A549 treated with AZD9567 at 1 μM for 4 hours (cell line): ENCODE data around the gene E2F4. TPM values are rescaled to one million over a fixed set of nuclear protein-coding genes. Genes with fewer than 3 reads are reported as not detected.

Experiments
- total RNA-seq: library from RNA; stranded (reverse); fragments of 200-300 nt; extraction: Qiagen RNA extraction; gene quantifications from 5 replicates; pipeline ENCODE4 v1.2.3, GENCODE V29; 2022; ENCODE audit not compliant: insufficient read depth

The E2F4 gene, protein sequence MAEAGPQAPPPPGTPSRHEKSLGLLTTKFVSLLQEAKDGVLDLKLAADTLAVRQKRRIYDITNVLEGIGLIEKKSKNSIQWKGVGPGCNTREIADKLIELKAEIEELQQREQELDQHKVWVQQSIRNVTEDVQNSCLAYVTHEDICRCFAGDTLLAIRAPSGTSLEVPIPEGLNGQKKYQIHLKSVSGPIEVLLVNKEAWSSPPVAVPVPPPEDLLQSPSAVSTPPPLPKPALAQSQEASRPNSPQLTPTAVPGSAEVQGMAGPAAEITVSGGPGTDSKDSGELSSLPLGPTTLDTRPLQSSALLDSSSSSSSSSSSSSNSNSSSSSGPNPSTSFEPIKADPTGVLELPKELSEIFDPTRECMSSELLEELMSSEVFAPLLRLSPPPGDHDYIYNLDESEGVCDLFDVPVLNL
- total RNA-seq = 102 to 121 TPM (median 104 TPM) in 5 replicates

DNA sequence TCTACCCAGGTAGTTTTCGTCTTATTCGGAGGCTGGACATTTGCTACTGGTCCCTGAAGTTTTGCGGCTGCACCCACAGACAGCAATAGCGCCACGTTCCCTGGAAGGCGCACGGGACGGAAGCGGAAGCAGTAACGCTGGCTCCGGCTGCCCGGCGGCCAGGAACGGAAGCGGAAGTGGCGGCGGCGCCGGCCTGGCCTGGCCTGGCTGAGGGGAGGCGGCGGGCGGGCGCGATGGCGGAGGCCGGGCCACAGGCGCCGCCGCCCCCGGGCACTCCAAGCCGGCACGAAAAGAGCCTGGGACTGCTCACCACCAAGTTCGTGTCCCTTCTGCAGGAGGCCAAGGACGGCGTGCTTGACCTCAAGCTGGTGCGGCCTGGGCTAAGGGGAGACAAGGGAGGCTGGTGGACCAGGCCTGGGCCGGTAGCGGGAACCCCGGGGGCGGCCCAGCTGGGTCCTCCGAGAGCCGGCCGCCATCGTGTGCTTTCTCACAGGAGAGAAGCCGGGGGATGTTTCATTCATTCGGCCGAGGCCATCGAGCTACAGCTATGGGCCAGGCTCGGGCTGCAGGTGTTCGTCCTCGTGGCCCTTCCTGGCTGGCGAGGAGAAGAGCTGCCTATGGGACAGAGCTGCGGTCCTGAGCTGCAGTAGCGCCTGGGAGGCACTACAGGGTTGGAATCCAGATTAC lies at the start of gene E2F4:
Gene E2F4 (plus strand): TSS at position 161 of the 687 bp plus-strand sequence. CDS start 73 bp downstream, at position 234.

DNA sequence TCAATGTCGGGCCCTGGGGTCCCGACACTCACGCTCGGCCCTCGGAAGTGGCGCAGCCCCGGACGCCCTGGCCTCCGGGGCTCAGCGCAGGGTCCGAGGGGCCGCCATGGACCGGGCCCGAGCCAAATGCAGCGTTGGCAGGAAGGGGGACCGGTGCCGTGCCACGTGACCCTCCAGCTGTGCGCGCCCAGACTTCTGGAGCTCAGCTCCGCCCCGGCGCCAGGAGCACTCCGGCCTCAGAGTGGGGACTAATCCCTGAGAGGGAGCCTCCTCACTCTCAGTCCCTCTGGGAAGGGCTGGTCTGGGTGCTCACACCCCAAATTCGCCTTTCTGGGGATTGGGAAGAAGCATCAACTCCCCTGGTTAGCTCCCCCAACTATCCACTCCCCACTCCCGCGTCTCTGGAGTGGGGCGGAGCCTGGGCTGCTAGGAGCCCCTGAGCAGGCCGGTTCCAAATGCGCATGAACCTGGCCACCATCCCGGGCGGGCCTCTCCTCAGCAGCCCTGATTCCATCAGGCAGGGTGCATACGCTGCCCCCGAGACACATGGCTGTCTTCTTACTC lies 41.0 kb upstream of the E2F4 start, which contains the start of gene B3GNT9:
Gene B3GNT9 (minus strand): TSS at position 166 of the 564 bp plus-strand sequence. CDS start 513 bp downstream, outside the sequence.

DNA sequence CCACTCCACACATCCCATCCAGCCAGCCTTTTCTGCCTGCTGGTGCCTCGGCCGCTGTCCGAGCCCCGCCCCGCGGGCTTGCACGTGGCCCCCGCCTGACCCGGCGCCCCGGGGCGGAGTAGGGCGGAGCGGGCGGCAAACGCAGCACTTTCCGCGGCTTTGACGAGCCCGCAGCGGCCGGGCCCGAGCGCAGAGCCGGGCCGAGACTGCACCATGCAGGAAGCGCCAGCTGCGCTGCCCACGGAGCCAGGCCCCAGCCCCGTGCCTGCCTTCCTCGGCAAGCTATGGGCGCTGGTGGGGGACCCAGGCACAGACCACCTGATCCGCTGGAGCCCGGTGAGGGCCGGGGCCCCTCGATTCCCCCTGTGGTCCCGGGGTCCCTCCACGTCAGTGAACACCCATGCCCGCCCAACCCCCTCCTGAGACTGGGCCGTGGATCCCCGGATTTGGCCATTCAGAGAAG lies 27.3 kb upstream of the E2F4 start, which contains the start of gene HSF4:
Gene HSF4 (plus strand): TSS at position 147 of the 463 bp plus-strand sequence. CDS start 67 bp downstream, at position 214.

GRCh38 chr16:67170168-67170948 lies 21.6 kb upstream of the E2F4 start, which contains the start of gene NOL3:
TSS of gene NOL3 (plus strand) at chr16:67170538.

DNA sequence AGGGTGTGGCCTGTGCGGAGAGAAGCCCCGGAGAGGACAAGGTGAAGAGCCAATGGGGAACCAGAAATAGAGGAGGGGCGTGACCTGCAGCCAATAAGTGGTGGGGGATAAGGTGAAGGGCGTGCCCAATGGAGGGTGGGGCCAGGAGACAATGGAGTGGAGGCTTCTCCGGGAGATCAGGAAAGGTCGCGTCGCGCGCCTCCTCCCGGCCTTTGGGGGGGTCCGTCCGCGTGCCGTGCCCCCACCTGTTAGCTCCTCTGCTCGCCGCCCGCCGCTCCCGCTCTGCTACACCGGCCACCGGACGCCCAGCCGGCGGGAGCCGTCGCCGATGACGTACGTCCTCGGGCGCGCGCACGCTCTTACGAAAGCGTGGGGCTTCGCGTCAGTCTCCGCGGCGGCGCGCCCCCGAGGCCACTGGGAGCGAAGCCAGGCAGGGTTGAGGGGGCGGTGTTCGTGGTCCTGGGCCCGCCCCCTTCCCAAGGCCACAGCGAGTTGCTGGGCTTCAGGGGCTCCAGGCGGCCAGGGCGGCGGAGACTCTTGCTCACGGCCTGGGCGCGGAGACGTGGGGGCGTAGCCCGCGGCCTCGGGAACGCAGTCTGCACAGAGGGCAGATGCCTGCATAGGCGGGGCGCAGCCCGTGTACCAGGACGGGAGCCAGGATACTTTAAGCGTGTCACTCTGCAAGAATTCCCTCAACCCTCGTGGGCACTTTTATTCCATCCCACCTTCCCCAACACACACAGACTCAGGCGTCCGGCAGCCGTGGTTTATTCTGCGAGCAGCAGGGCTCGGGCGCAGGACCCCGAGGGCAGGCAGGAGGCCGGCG lies 8.1 kb upstream of the E2F4 start, which contains the start of gene MATCAP1:
Gene MATCAP1 (minus strand): TSS at position 337 of the 826 bp plus-strand sequence. CDS start 3,353 bp downstream, outside the sequence.

DNA sequence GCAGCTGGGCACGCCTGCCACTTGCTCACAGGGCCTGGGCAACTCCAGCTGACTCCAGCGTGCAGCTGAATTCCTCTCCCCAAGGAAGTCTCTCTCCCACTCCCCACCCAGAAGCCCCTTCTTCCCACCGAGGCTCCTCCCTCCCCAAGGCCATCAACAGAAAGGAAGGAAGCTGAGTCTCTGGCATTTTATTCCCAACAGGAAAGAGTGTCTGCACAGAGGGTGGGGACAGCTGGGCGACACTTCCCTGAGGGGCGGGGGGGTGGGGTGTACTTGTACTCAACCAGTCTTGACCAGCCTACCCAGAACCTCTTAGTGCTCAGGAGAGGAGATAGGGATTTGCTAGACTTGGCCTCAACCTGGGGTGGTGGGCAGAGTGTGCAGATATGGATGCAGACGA lies 1.9 kb upstream of the E2F4 start, which contains the start of gene EXOC3L1:
Gene EXOC3L1 (minus strand): TSS at position 96 of the 400 bp plus-strand sequence. CDS start 460 bp downstream, outside the sequence.

DNA sequence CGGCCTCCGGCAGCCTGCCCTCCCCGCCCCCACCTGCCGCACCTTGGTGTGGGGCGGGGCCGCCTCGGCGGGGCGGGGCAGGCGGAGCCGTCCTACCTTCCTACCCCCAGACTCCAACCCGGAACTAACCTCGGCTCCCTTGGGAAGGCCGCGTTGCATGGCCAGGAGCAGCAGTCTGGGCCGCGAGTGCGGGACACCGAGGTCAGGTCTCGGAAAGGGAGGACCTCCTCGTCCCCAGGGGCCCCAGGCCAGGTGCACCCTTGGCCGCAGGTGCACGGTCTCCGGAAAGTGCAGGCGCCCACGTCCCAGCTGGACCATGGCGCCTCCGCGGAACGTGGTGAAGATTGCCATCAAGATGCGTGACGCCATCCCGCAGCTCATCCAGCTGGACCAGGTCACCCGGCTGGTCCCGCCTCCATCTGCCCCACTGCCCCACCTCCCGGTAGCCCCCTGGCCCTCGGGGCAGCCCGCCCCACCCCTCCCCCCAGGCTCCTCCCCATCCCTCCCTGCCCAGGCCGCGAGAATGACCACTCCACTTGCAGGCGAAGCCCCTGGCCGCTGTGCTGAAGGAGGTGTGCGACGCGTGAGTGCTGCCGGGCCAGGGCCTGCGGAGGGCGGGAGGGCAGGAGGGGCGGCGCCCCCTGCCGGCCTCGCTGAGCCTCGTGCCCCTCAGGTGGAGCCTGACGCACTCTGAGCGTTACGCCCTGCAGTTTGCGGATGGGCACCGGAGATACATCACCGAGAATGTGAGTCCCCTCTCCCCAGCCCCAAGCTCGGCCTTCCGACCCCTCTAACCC lies 7.3 kb downstream of the E2F4 start, which contains the start of gene ELMO3:
Gene ELMO3 (plus strand): TSS at position 121 of the 797 bp plus-strand sequence. CDS start 196 bp downstream, at position 317.

GRCh38 chr16:67226804-67227566 lies 35.0 kb downstream of the E2F4 start, which contains the start of gene TMEM208:
TSS of gene TMEM208 (plus strand) at chr16:67227130. CDS start at chr16:67227219, 89 bp downstream.

GRCh38 chr16:67247192-67248072 lies 55.5 kb downstream of the E2F4 start, which contains the start of gene FHOD1:
TSS of gene FHOD1 (minus strand) at chr16:67247481. CDS start at chr16:67247410, 71 bp downstream.

Other genes with a start within 250 kb of the E2F4 start
- gene CES3, start 230.9 kb upstream of the E2F4 start, total RNA-seq = 2.1 to 6.9 TPM (median 2.2 TPM) in 5 replicates
- 2.1 to 3.2 TPM (median 2.9 TPM) in 5 replicates for gene CES4A, start 203.6 kb upstream of the E2F4 start, total RNA-seq
- gene CBFB, start 163.0 kb upstream of the E2F4 start, total RNA-seq = 48.0 to 74.9 TPM (median 52.6 TPM) in 5 replicates
- 25.7 to 34.0 TPM (median 26.3 TPM) in 5 replicates for gene PHAF1, start 82.2 kb upstream of the E2F4 start, total RNA-seq
- gene B3GNT9, start 41.2 kb upstream of the E2F4 start, total RNA-seq = 7.3 to 8.6 TPM (median 8.4 TPM) in 5 replicates
- gene TRADD, start 32.2 kb upstream of the E2F4 start, total RNA-seq = 12.6 to 23.6 TPM (median 22.4 TPM) in 5 replicates
- 4.9 to 12.1 TPM (median 8.9 TPM) in 5 replicates for gene FBXL8, start 32.2 kb upstream of the E2F4 start, total RNA-seq
- gene HSF4, start 27.4 kb upstream of the E2F4 start, total RNA-seq = 5.9 to 18.4 TPM (median 16.4 TPM) in 5 replicates
- gene NOL3, start 21.6 kb upstream of the E2F4 start, total RNA-seq = 43.9 to 83.6 TPM (median 80.7 TPM) in 5 replicates
- gene MATCAP1, start 8.2 kb upstream of the E2F4 start, total RNA-seq = 5.3 to 8.6 TPM (median 6.8 TPM) in 5 replicates
- gene EXOC3L1, start 2.0 kb upstream of the E2F4 start, total RNA-seq = 0.07 to 0.15 TPM (median 0.12 TPM) in 4 of 5 replicates, not detected in the other
- gene ELMO3, start 7.0 kb downstream of the E2F4 start, total RNA-seq = 1.6 to 1.7 TPM (median 1.7 TPM) in 4 of 5 replicates, not detected in the other
- gene TMEM208, start 35.0 kb downstream of the E2F4 start, total RNA-seq = 87.8 to 101 TPM (median 94.4 TPM) in 5 replicates
- gene FHOD1, start 55.3 kb downstream of the E2F4 start, total RNA-seq = 31.6 to 55.6 TPM (median 50.4 TPM) in 5 replicates
- 0.41 to 2.0 TPM (median 1.5 TPM) in 5 replicates for gene SLC9A5, start 56.8 kb downstream of the E2F4 start, total RNA-seq
- 10.3 to 13.6 TPM (median 13.0 TPM) in 5 replicates for gene PLEKHG4, start 87.4 kb downstream of the E2F4 start, total RNA-seq
- gene KCTD19, start 134.6 kb downstream of the E2F4 start, total RNA-seq = 0.11 to 0.85 TPM (median 0.27 TPM) in 4 of 5 replicates, not detected in the other
- gene LRRC36, start 134.7 kb downstream of the E2F4 start, total RNA-seq = 0.13 to 0.29 TPM (median 0.15 TPM) in 3 of 5 replicates, not detected in the others
- gene TPPP3, start 201.3 kb downstream of the E2F4 start, total RNA-seq = 2.1 to 13.9 TPM (median 13.1 TPM) in 5 replicates
- 3.8 to 7.5 TPM (median 7.0 TPM) in 5 replicates for gene ZDHHC1, start 224.3 kb downstream of the E2F4 start, total RNA-seq
- gene HSD11B2, start 239.0 kb downstream of the E2F4 start, total RNA-seq = 1.6 to 2.2 TPM (median 1.8 TPM) in 5 replicates